Naive thymus-derived CD4-positive, alpha-beta T cell (primary cell): Measurements from ENCODE around the gene OPRM1. TPM values are rescaled to one million over a fixed set of nuclear protein-coding genes. Genes with fewer than 3 reads are reported as not detected.

ENCODE experiments used
- ATAC-seq: fragments of 150-1000 bp; cut with Tn5 transposase; 2 replicates; pipeline ENCODE4 v1.10.0; 2021; ENCODE audit warnings: mild to moderate bottlenecking, moderate library complexity
- CTCF ChIA-PET: fragments of 350-600 bp; sonication (Branson Sonifier 250); formaldehyde crosslinking; loops from one replicate; lab custom pipeline; 2021; ENCODE audit warnings: antibody characterized with exemption; lab: Charles Lee
- POLR2A ChIA-PET: fragments of 350-600 bp; sonication (Branson Sonifier 250); formaldehyde crosslinking; loops from one replicate; lab custom pipeline; 2021; ENCODE audit warnings: antibody characterized with exemption, inconsistent platforms; lab: Charles Lee
- DNase-seq, 9 donors: peaks; one replicate each; pipeline versions ENCODE4 v3.0.0 to v3.0.0-alpha.2; 2020 to 2022; ENCODE audit warnings: mixed read lengths in 1 of 9
- H3K27ac ChIP-seq: one replicate; pipeline ENCODE4 v1.7.0; 2013; ENCODE audit warnings: mild to moderate bottlenecking, low read depth, low read length, moderate library complexity
- H3K27me3 ChIP-seq, 2 donors: one replicate each; pipeline ENCODE4 v1.7.0; 2013; ENCODE audit warnings: low read length in 2 of 2, mild to moderate bottlenecking in 2 of 2, moderate library complexity in 2 of 2; ENCODE audit not compliant: control insufficient read depth in 2 of 2, insufficient read depth in 2 of 2
- H3K36me3 ChIP-seq, 3 experiments: 1 replicate in 2 of 3; 2 replicates in 1 of 3; pipeline ENCODE4 v1.7.0; 2013; ENCODE audit warnings: low read length in 3 of 3, mild to moderate bottlenecking in 3 of 3, moderate library complexity in 1 of 3; ENCODE audit not compliant: insufficient read depth in 3 of 3, control insufficient read depth in 2 of 3
- H3K4me1 ChIP-seq, 2 donors: one replicate each; pipeline ENCODE4 v1.7.0; 2013; ENCODE audit warnings: low read length in 2 of 2, mild to moderate bottlenecking in 2 of 2, moderate library complexity in 1 of 2; ENCODE audit not compliant: control insufficient read depth in 2 of 2, insufficient read depth in 2 of 2
- H3K4me3 ChIP-seq: 2 replicates; pipeline ENCODE4 v1.7.0; 2013; ENCODE audit warnings: mild to moderate bottlenecking, low read length
- H3K9me3 ChIP-seq, 3 experiments: 1 replicate in 2 of 3; 2 replicates in 1 of 3; pipeline ENCODE4 v1.7.0; 2013; ENCODE audit warnings: low read length in 3 of 3; ENCODE audit not compliant: control insufficient read depth in 2 of 3
- H3K27ac Mint-ChIP-seq, 9 donors: one replicate each; pipeline ENCODE4 v1.8.0; 2020 to 2022; ENCODE audit warnings: mixed read lengths in 9 of 9, mild to moderate bottlenecking in 8 of 9, moderate library complexity in 5 of 9, inconsistent platforms in 2 of 9
- H3K27me3 Mint-ChIP-seq, 5 donors: one replicate each; pipeline ENCODE4 v1.8.0; 2021 to 2022; ENCODE audit warnings: mixed read lengths in 5 of 5, mild to moderate bottlenecking in 1 of 5
- H3K36me3 Mint-ChIP-seq, 5 donors: one replicate each; pipeline ENCODE4 v1.8.0; 2020 to 2022; ENCODE audit warnings: mixed read lengths in 5 of 5, mild to moderate bottlenecking in 3 of 5, inconsistent platforms in 1 of 5
- H3K4me1 Mint-ChIP-seq, 7 donors: one replicate each; pipeline ENCODE4 v1.8.0; 2020 to 2022; ENCODE audit warnings: mixed read lengths in 7 of 7, mild to moderate bottlenecking in 3 of 7, inconsistent platforms in 1 of 7
- H3K4me3 Mint-ChIP-seq, 10 donors: one replicate each; pipeline ENCODE4 v1.8.0; 2020 to 2022; ENCODE audit warnings: mild to moderate bottlenecking in 10 of 10, mixed read lengths in 10 of 10, moderate library complexity in 6 of 10, inconsistent platforms in 2 of 10
- H3K9me3 Mint-ChIP-seq, 11 donors: one replicate each; pipeline ENCODE4 v1.8.0; 2020 to 2022; ENCODE audit warnings: mixed read lengths in 11 of 11, mild to moderate bottlenecking in 4 of 11, inconsistent platforms in 1 of 11, moderate library complexity in 1 of 11
- intact Hi-C, 2 donors: fragments of 100-400 bp; cut with micrococcal nuclease; formaldehyde crosslinking; loops; one replicate each; pipeline ENCODE4 v1.15.1; 2023
- polyA plus RNA-seq, 2 donors: library from polyadenylated mRNA; unstranded; fragments of 300-500 nt; fragmentation: Illumina TruSeq; gene quantifications; one replicate each; pipeline ENCODE4 v1.2.3, GENCODE V29; 2021
- total RNA-seq, 6 experiments: library from RNA in 5 of 6; stranded (reverse) in 5 of 6; gene quantifications; 1 replicate in 5 of 6; 2 replicates in 1 of 6; pipeline ENCODE4 v1.2.3 and lab custom pipeline; 2021 to 2026

OPRM1 gene
- total and polyA plus RNA-seq, 7 experiments from 2014 or later = not detected

DNA sequence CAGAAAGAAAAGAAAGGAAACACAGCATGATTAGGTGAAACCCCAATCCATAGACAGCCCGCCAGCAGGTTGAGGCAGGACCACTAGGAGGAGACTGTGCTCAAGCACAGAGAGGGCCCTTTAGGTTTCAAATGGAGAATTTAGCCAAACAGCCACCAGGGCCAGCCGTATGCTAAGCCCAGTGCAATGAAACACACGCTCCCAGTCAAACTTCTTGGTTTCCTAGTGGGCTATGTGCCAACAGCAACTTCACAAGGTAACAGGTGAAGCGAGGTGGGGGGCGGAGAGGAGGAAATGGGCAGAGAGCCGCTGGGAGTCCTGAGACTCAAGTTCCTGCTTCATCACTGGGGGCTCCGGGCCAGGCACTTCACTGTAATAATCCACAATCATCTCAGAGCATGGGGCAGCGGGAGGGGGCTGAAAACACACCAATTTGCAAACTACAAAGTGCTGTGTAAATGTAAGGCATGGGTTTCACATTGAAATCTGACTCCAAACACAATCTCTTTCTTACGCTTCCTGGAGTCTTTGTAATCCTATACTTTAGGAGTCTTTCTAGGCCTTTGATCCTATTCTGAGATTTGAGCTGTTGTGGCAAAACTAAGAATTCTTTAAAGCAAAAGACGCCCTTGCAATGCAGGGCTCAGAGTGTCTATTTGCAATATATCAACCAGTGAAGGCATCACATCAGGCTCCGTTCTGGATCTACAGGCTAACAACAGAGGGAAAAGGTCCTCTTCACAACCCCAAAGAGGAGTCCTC lies 117.3 kb downstream of the OPRM1 start:
- ATAC-seq (peak; percentile 92), DNase-seq (peak; percentile 29 to 70 (median 58))
- Histone ChIP-seq H3K4me1 (peaks cover 24 to 34% of the 10 kb centered on the region in 2 donors), H3K27me3 (no peaks in the 10 kb centered on the region), H3K9me3 (no peaks in the 10 kb centered on the region), H3K27ac (peak overlapping the region; percentile 71), H3K4me3 (peak overlapping the region; percentile 57), H3K36me3 (peaks cover 0 to 20% (median 5%) of the 10 kb centered on the region in 3 experiments)
- Mint-ChIP-seq H3K4me1 (peaks cover 29 to 84% (median 67%) of the 10 kb centered on the region in 7 donors), H3K27ac (peak overlapping the region; percentile 81 to 98 (median 92)), H3K36me3 (peaks cover 7 to 19% (median 15%) of the 10 kb centered on the region in 5 donors), H3K4me3 (peak overlapping the region; percentile 57 to 91 (median 81)), H3K9me3 (no peaks in the 10 kb centered on the region), H3K27me3 (peaks cover 0 to 2% (median 0%) of the 10 kb centered on the region in 5 donors)
- CTCF ChIA-PET = interaction anchor here (0.7 to 14.7 kb wide), 5 partner anchors 11 to 211 kb away, joined by 3 to 186 read pairs (median 3); no protein-coding TSS in a partner anchor
- POLR2A ChIA-PET = interaction anchor here (1.0 kb wide), 1 partner anchor 91 kb away, joined by 6 read pairs; no protein-coding TSS in a partner anchor
- intact Hi-C loops = loop anchor here (1.0 to 5.0 kb wide), 5 partner anchors 63 to 576 kb away; partner anchors contain the start of gene SCAF8 (in 1 of the 2)

DNA sequence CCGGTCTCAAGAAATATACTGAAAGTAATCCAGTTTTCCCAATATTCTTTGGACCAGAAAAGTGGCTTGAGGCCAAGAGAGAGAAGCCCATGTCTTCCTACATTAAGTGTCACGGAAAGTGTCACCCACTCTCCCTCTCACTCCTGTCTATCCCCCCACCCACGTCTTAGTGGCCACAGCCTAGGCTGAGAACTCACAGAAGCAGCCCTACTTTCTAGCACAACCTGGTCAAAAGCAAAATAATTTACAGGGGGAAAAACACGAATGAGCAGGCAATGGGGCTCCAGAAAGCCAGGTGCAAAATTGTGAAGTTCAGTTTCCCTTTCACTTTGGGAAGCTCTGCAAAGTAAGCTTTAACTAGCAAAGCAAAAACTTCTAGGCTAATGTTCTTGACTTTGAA lies 118.0 kb downstream of the OPRM1 start:
- ChIA-PET CTCF (interaction anchor here (0.7 to 14.7 kb wide), 7 partner anchors 10 to 214 kb away, joined by 3 to 186 read pairs (median 4); no protein-coding TSS in a partner anchor), POLR2A (interaction anchor here (1.0 kb wide), 1 partner anchor 90 kb away, joined by 6 read pairs; no protein-coding TSS in a partner anchor)
- Mint-ChIP-seq H3K9me3 (no peaks in the 10 kb centered on the region), H3K27me3 (peaks cover 0 to 2% (median 0%) of the 10 kb centered on the region in 5 donors), H3K4me3 (peak overlapping the region; percentile 57 to 91 (median 81)), H3K4me1 (peaks cover 29 to 81% (median 67%) of the 10 kb centered on the region in 7 donors), H3K27ac (peak overlapping the region; percentile 81 to 98 (median 92)), H3K36me3 (peaks cover 7 to 19% (median 15%) of the 10 kb centered on the region in 5 donors)
- DNase-seq (peak in 7 of 9 donors; percentile 18 to 51 (median 26)), ATAC-seq (peak; percentile 28)
- Histone ChIP-seq H3K27ac (peak overlapping the region; percentile 71), H3K36me3 (peaks cover 0 to 24% (median 5%) of the 10 kb centered on the region in 3 experiments), H3K27me3 (no peaks in the 10 kb centered on the region), H3K4me1 (peaks cover 24 to 34% of the 10 kb centered on the region in 2 donors), H3K4me3 (peak overlapping the region; percentile 57), H3K9me3 (no peaks in the 10 kb centered on the region)
- intact Hi-C loops = loop anchor here in 1 of 2 donors (5.0 kb wide), 1 partner anchor 575 kb away; the partner anchor contains the start of gene SCAF8

DNA sequence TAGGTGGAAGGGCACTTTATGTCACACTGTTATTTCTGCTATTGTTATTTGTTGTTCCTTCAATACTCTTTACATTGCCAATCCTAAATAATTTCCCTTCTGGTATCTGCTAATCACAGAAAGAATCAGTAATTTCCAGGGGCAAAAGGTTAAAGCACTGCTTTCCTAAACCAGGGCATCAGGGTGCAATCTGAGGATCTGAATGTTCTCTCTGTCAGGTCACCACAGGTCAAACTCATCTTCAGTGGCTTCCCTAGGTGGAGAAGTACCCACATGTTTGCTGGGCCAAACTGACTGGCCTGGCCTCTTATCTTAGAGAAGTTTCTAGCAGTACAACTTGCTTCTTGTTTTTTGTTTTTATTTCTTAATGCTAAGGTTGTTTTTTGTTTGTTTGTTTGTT lies 118.7 kb downstream of the OPRM1 start:
- H3K27ac ChIP-seq = peak overlapping the region; percentile 71
- ChIA-PET POLR2A (interaction anchor here (0.6 to 1.0 kb wide), 3 partner anchors 10 to 90 kb away, joined by 3 to 6 read pairs (median 4); no protein-coding TSS in a partner anchor), CTCF (interaction anchor here (0.6 to 14.7 kb wide), 4 partner anchors 66 to 213 kb away, joined by 3 to 186 read pairs (median 6); no protein-coding TSS in a partner anchor)
- DNase-seq = no peak
- peak overlapping the region; percentile 57 for H3K4me3 ChIP-seq
- peaks cover 24 to 37% of the 10 kb centered on the region in 2 donors for H3K4me1 ChIP-seq
- no peaks in the 10 kb centered on the region for H3K9me3 ChIP-seq
- H3K36me3 ChIP-seq = peaks cover 0 to 30% (median 5%) of the 10 kb centered on the region in 3 experiments
- H3K27ac Mint-ChIP-seq = peak overlapping the region; percentile 81 to 98 (median 92)
- H3K9me3 Mint-ChIP-seq = no peaks in the 10 kb centered on the region
- intact Hi-C loops = loop anchor here in 1 of 2 donors (5.0 kb wide), 1 partner anchor 575 kb away; the partner anchor contains the start of gene SCAF8
- H3K27me3 ChIP-seq = no peaks in the 10 kb centered on the region
- ATAC-seq = no peak
- H3K4me1 Mint-ChIP-seq = peaks cover 29 to 77% (median 67%) of the 10 kb centered on the region in 7 donors
- peaks cover 0 to 2% (median 0%) of the 10 kb centered on the region in 5 donors for H3K27me3 Mint-ChIP-seq
- peaks cover 7 to 19% (median 15%) of the 10 kb centered on the region in 5 donors for H3K36me3 Mint-ChIP-seq
- peak overlapping the region; percentile 42 to 91 (median 80) for H3K4me3 Mint-ChIP-seq

- Mint-ChIP-seq H3K4me1 (peaks cover 29 to 66% (median 55%) of the 10 kb centered on the region in 7 donors), H3K4me3 (peak overlapping the region in 1 of 10 donors; percentile 12), H3K27ac (peak overlapping the region in 7 of 9 donors; percentile 3 to 91 (median 75)), H3K27me3 (peaks cover 0 to 2% (median 0%) of the 10 kb centered on the region in 5 donors), H3K36me3 (peaks cover 7 to 19% (median 15%) of the 10 kb centered on the region in 5 donors), H3K9me3 (no peaks in the 10 kb centered on the region)
- H3K4me3 ChIP-seq = no peak overlapping the region
- CTCF ChIA-PET = interaction anchor here (0.6 to 14.7 kb wide), 4 partner anchors 60 to 212 kb away, joined by 3 to 186 read pairs (median 6); no protein-coding TSS in a partner anchor
- H3K9me3 ChIP-seq = no peaks in the 10 kb centered on the region
- intact Hi-C loops = loop anchor here in 1 of 2 donors (5.0 kb wide), 1 partner anchor 573 kb away; the partner anchor contains the start of gene SCAF8
- ATAC-seq (no peak), DNase-seq (no peak)
- no peaks in the 10 kb centered on the region for H3K27me3 ChIP-seq
- POLR2A ChIA-PET = interaction anchor here (0.6 to 1.4 kb wide), 4 partner anchors 23 to 118 kb away, joined by 3 to 4 read pairs (median 4); no protein-coding TSS in a partner anchor
- peaks cover 0 to 33% (median 5%) of the 10 kb centered on the region in 3 experiments for H3K36me3 ChIP-seq
- H3K4me1 ChIP-seq = peaks cover 24 to 42% of the 10 kb centered on the region in 2 donors
- no peak overlapping the region for H3K27ac ChIP-seq
Measured at GRCh38 chr6:154159126-154159525, 120.1 kb downstream of the OPRM1 start.

- Histone ChIP-seq H3K4me3 (no peak overlapping the region), H3K27me3 (no peaks in the 10 kb centered on the region), H3K9me3 (no peaks in the 10 kb centered on the region), H3K4me1 (peaks cover 14 to 44% of the 10 kb centered on the region in 2 donors), H3K36me3 (peaks cover 0 to 41% (median 5%) of the 10 kb centered on the region in 3 experiments), H3K27ac (peak overlapping the region; percentile 22)
- Mint-ChIP-seq H3K4me3 (no peak overlapping the region), H3K4me1 (peaks cover 17 to 59% (median 41%) of the 10 kb centered on the region in 7 donors), H3K27me3 (peaks cover 0 to 2% (median 0%) of the 10 kb centered on the region in 5 donors), H3K27ac (no peak overlapping the region), H3K36me3 (peaks cover 11 to 32% (median 31%) of the 10 kb centered on the region in 5 donors), H3K9me3 (peaks cover 0 to 3% (median 0%) of the 10 kb centered on the region in 11 donors)
- intact Hi-C loops = loop anchor here in 1 of 2 donors (1.0 kb wide), 1 partner anchor 9 kb away; no protein-coding TSS in a partner anchor
- no peak for ATAC-seq
- ChIA-PET CTCF (interaction anchor here (1.0 to 14.7 kb wide), 2 partner anchors 105 to 115 kb away, joined by 3 to 186 read pairs; no protein-coding TSS in a partner anchor), POLR2A (no interaction called here)
- no peak for DNase-seq
Measured at GRCh38 chr6:154161689-154162088, 122.6 kb downstream of the OPRM1 start.
